NCI-H748 (cell line): Measurements from ENCODE around the gene THEMIS2.

ENCODE experiments used
- DNase-seq: peaks from one replicate; lab custom pipeline; 2025; ENCODE audit not compliant: unreplicated experiment; lab: John Stamatoyannopoulos, UW

THEMIS2 gene

GRCh38 chr1:27885114-27885528, 12.8 kb downstream of the THEMIS2 start:
- DNase-seq: no peak

DNA sequence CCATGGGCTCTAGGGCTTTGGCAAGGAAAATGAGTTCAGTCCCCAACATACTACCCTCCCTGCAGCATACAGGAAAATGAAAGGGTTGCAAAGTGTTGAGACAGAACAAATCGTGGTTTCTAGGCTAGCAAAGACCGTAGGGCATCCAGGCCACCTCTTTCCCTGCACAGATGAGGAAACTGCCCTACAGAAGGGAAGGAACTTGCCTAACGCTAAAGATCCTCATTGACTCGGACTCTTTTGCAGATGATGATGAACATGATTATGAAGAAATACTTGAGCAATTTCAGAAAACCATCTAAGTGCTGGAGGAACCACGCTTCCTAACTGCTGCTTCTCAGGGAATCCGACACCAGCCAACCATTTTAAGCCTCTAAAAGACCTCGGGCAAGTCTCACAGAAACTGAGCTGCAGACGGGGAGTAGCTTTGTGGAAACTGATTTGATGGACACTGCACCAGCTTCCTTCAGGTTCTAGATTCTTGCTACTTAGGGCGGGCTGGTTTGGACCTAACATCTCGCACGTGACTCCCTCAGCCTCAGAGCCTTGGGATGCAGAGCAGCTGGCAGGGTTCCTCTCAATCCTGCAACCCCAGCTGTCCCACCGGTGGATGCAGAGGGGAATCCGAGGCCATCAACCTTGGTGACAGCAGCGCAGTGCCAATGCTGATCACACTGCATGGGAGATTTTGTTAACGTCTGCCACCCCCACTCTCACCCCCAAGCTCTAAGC, 13.4 kb downstream of the THEMIS2 start:
- no peak for DNase-seq

- no peak for DNase-seq
These were observed 14.0 kb downstream of the THEMIS2 start for GRCh38 chr1:27886353-27886679.

- no peak for DNase-seq
These were observed 14.4 kb downstream of the THEMIS2 start for GRCh38 chr1:27886744-27887143.

- no peak for DNase-seq
These were observed 15.1 kb downstream of the THEMIS2 start for GRCh38 chr1:27887215-27888021.

DNA sequence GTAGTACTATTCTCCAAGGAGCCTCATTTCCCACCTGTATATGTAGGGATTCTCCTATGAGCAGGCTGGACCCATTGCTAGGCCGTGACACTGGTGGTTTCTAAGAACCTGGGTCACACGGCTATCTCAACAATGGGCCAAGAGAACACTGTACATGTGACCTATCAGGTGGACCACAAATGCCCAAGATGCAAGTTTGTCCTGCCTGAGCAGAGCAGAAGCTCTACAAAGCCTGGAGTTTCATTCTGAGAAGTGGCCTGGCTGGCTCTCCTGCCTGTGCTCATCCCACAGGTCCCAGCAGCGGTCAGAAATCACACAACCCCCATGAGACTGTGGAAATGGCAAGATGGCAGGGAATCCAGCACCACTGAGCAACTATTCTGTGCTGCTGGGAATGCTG, 17.2 kb downstream of the THEMIS2 start:
- DNase-seq: no peak

GRCh38 chr1:27891196-27891889, 19.0 kb downstream of the THEMIS2 start:
- DNase-seq: no peak

DNA sequence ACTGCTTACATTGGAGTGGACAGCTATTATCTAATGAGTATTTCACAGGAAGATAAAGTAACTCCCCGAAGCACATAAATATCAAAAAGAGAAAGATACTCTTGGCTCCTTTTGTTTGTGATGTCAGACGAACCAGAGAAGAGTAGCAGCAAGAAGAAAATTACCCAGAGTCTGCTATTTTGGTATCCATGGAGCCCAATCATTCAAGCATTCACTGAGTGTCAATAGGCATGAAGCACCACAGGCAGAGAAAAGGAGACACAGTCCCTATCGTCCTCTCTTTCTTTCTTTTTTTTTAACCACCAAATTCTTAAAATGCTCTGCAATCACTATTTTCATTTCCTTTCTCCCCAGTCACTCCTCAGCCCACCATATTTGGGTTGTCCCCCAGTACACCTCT, 22.2 kb downstream of the THEMIS2 start:
- DNase-seq: no peak

- DNase-seq: no peak
These were observed 34.4 kb downstream of the THEMIS2 start for GRCh38 chr1:27906759-27907158.

GRCh38 chr1:27912429-27912828, 40.1 kb downstream of the THEMIS2 start:
- DNase-seq: no peak

GRCh38 chr1:27915082-27915575, 42.8 kb downstream of the THEMIS2 start:
- DNase-seq: no peak

DNA sequence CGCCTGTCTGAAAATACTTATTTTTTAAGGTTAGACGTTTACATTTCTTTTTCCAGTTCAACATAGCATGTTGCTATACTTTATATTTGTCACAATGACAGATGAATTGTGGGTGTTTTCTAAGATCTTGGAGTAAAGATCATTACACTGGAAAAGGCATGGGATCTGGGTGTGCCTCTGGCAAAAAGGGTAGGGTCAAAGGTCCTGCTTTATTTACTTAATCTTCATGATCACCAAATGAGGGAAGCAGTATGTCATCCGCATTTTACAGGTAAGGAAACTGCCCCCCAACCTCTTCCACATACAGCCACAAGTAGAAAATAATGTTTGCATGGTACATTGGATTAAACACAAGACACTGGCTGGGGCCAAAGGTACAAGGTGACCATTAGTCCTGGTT, 49.9 kb downstream of the THEMIS2 start:
- DNase-seq: no peak

- no peak for DNase-seq
These were observed 56.0 kb downstream of the THEMIS2 start for GRCh38 chr1:27928216-27928954.

GRCh38 chr1:27931184-27931583, 58.8 kb downstream of the THEMIS2 start:
- DNase-seq: no peak

DNA sequence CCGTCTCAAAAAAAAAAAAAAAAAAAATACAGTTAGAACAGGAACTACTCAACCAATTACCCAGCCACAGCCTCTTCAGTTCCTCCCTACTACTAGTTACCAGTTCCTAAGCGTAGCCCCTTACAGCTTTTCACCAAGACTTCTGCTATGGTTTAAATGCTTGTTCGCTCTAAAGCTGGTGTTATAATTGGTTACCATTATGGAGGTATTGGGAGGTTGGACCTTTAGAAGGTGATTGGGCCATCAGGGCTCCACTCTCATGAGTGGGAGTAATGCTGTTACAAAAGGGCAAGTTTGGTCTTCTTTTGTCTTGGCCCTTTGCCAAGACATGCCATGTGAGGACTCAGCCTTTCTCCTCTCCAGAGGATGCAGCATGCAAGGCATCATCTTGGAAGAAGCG, 59.4 kb downstream of the THEMIS2 start:
- no peak for DNase-seq

DNA sequence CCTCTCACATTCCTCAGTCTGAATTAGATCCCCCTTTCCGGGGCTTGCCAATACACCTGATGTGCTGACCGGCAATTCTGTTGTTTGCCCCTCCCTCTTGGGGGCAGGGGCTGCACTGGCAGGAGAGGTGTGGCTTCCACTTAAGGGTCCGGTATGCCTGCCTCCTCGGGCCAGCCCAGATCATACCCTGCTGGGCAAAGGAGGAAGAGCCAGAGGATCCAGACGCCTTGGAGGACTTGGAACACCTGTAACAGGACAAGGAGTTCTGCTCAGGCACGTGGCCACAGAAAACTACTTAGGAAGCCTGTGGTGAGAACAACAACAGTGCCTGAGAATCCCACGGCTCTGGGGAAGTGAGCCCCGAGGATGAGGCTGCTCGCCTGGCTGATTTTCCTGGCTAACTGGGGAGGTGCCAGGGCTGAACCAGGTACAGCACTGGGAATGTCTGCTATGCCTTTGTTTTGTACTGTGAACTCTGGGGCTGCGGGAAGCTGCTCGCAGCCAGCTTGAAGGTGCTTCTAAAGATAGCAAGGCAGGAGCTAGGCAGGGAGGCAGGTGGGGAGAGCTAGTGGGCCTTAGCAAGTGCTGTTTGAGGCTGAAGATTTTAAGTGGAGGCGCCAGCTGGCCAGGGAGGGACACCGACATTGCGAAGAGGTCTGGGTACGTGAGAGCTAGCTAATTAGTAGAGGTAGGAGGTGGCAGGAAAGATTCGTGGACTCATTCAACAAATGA, 62.6 kb downstream of the THEMIS2 start, which contains the start of gene SMPDL3B:
SMPDL3B (plus strand) TSS at position 183 of the 732 bp plus-strand sequence; CDS start at position 367, 184 bp downstream.
- peak; percentile 64 for DNase-seq

DNA sequence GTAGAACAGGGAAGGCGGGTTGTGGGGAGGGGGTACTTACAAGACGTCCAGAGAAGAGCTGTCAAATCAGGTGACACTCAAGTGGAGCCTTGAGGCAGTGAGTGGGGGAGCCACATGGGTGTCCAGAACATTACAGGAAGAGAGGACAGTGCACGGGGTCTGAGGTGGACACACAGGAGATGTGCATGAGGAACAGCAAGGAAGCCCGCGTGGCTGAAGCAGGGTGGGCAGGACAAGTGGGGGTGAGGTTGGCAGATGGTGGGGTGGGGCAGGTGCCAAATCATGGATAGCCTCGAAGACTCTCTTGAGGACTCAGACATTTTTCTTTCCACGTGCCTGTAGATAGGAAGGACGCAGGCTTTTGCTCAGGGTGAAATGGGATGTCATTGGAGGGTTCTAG, 63.4 kb downstream of the THEMIS2 start:
- DNase-seq: no peak
